GM12892 (cell line): Measurements from ENCODE around the gene PRAC2.

Source experiments
- POLR2A ChIP-seq: IDR thresholded peaks from 2 replicates; pipeline ENCODE4 v1.6.1; 2011; ENCODE audit warnings: low read depth, low read length, control low read depth
- POLR2AphosphoS5 ChIP-seq: IDR thresholded peaks from 2 replicates; pipeline ENCODE4 v1.6.1; 2011; ENCODE audit warnings: low read depth, low read length, control low read depth

DNA sequence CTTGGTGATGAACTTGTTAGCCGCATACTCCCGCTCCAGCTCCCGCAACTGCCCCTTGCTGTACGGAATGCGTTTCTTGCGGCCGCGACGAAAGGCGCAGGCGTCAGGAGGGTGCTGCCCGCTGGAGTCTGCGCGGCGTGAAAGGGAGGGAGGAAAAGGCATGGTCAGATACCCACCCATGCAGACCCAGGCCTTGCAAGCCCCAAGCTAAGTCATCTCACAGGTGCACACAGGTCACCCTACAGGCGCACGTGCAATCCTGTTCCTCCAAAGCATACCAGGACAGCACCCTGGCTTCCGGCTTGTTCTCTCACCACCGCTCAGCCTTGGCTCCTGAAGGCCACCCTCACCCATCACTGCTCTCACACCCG lies 3.9 kb downstream of the PRAC2 start:
- TF ChIP-seq POLR2A (no peak), POLR2AphosphoS5 (no peak)
